DMS153 treated with DMSO at 0.1 percent for 48 hours (cell line): ENCODE measurements around the gene HCFC1R1.

Experiments used
- DNase-seq: peaks from one replicate; lab custom pipeline; 2025; ENCODE audit not compliant: unreplicated experiment; lab: John Stamatoyannopoulos, UW

HCFC1R1 gene

DNA sequence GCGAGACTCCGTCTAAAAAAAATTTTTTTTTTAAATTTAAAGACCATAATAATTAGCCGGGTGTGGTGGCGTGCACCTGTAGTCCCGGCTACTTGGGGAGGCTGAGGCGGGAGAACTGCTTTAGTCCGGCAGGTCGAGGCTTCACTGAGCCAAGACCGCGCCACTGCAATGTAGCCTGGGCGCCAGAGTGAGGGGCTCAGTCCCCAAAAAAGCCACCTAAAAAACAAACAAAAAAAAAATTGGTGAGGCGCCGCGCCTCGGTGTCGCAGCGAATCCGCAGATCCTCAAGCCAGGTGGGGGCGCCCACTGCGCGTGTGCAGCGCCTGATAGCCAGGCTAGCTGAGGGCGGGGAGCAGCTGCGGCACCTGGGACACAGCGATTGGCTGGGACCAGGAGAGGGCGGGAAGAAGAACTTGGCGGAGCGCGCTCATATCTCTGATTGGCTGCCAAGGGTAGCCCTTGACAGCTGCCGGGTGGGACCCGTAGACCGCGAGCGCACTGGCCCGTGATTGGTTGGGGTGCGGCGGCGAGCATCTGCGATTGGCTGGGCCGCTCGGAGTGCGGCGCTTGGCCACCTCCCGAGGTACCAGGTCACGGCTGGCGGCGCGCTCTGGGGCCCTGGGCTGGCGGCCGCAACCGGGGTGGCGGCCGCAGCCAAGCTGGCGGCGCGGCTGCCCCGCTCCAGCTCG is 20.0 kb downstream of the HCFC1R1 start:
- peak; percentile 98 for DNase-seq

DNA sequence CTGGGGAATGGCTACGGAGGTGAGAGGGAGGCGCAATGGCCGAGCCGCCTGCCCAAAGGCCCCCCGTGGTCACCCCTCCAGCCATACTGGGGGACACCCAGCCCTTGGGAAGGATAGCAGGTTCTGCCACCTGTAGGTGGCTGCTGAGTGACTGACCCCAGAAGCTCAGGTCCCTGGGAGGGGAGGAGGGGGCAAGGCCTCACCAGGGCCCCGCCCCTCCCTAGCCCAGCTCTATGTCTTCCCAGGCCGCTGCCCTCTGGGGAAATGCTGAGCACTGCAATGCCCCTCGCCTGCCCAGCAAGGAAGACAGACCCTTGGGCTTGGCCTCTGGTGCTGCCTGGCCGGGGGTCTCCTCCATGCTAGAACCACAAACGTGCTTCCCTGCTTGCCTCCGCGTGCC is 22.4 kb downstream of the HCFC1R1 start:
- no peak for DNase-seq

DNA sequence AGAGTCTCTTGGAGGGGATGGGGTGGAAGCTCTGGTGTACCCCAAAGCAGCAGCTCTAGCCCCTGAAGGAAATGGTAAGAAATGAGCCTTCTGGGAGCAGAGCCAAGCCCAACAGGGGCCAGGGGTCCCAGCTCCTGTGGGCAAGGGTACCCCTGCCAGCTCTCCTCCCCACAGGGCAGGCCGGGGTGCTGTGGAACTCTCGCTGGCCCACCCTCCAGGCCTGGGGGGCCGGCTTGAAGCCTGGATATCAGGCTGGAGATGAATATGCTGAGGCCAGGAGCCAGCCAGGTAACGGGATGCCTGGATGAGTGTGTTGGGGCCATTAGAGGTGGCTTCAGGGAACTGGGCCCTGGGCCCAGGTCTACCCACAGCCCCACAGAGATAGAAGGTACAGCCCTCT is 23.2 kb downstream of the HCFC1R1 start:
- DNase-seq: no peak

GRCh38 chr16:2999929-3000328 is 23.8 kb downstream of the HCFC1R1 start:
- no peak for DNase-seq

DNA sequence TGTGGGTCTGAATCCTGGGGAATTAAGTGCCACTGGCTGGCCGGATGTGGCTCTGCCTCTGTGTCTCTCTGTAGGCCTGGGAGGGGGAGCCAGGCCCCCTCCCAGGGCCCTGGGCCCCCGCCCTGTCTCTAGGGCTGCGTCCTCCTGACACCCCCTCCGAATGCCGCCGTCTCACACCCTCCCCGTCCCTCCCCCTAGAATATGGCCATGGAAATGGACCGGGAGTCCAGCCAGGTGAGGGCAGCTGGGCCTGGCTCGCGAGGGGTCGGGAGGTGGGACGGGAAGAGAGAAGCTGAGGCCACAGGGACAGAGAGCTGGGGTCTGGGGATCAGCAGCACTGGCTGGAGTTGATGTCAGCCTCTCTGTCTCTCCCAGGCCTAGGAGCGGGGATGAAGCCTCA is 27.4 kb downstream of the HCFC1R1 start:
- DNase-seq: no peak

DNA sequence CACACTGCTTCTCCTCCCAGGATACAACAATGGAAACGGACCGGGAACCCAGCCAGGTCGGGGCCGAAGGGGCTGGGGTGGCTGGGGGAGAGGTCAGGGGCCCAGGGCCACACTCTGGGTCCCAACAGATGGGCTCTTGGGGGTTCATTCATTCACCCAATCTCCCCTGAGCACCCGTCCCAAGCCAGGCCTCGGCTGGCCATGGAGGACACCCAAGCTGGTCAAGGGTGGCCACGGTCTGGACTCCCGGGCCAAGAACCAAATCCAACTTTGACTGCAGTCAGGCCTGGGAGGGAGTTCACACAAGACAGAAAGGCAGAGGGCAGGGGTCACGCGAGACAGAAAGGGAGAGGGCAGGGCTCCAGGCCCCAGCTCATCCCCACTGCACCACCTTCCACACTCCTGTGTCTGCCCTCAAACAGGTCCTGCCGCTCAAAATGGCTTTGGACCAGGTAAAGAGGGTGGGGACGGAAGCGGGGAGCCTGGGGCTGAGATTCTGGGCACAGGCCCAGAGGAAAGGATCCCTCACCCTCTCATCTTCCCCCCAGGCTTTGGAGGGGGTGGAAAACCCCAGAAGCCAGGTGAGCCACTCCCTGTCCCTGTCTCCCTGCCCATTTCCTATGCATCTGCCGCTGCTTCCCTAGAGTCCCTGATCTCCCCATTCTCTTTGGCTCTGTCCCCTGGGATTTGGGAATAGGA is 31.2 kb downstream of the HCFC1R1 start:
- DNase-seq: no peak

GRCh38 chr16:2991566-2992261 is 32.0 kb downstream of the HCFC1R1 start:
- no peak for DNase-seq

DNA sequence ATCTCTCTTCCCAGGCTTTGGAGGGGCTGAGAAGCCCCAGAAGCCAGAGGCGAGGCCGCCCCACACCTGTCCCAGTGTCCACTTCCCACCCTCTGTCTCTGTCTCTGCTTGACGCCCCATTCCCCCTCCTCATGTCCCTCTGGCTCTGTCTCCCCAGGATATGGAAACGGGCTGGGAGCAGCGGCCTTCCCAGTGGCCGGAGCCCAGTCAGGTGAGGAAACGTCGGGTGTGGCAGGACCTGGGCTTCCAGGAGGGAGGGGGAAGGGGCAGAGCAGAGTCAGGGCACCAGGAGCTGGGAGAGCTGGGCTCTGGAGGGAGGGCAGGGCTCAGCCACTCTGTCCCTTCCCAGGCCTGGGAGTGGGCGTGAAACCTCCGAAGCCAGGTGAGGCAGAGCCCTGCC is 32.9 kb downstream of the HCFC1R1 start:
- DNase-seq: no peak

GRCh38 chr16:2988590-2989099 is 35.1 kb downstream of the HCFC1R1 start:
- no peak for DNase-seq

DNA sequence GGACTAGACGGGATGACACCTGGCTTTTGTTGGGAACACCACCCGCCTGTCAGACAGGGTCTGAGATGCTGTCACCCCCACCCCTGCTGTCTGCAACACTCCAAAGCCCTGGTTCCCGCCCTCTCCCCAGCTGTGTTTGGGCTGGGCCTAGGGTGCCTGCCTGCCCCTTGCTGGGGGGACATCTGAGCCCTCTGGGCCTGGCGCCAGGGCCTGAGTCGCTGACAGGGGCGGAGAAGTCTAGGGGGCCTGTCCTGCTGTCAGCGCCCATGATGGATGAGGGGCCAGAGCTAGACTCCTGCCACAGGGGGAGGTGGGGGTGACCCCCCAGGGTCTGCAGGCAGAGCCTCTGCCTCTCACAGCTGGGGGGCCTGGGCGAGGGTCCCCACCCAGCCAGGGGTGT is 35.9 kb downstream of the HCFC1R1 start:
- DNase-seq: no peak

DNA sequence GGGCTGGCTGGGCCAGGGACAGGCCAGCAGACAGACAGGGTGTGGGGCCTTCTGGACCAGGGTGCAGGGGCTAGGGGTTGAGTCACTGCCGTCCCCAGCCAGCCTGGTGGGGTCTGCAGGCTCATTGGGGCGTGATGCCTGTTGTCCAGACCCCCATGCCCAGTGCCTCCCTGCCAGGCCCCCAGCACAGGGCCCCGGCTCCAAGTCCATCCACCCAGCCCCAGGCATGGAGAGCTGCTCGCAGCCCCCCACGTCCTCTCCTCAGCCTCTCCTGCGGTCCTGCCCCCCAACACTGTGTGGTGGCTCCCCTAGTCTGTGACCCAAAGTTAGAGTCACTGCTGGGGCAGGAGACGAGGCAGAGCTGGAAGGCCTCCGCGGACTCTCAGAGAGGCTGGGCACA is 36.5 kb downstream of the HCFC1R1 start:
- DNase-seq: no peak

GRCh38 chr16:2986623-2987188 is 37.0 kb downstream of the HCFC1R1 start:
- DNase-seq: no peak

GRCh38 chr16:2985893-2986355 is 37.8 kb downstream of the HCFC1R1 start:
- DNase-seq: no peak

- DNase-seq: no peak
These were observed 38.3 kb downstream of the HCFC1R1 start for GRCh38 chr16:2985462-2985861.

GRCh38 chr16:2983706-2984136 is 40.0 kb downstream of the HCFC1R1 start:
- peak; percentile 58 for DNase-seq

GRCh38 chr16:2982402-2982801 is 41.3 kb downstream of the HCFC1R1 start:
- no peak for DNase-seq

GRCh38 chr16:2981899-2982250 is 41.9 kb downstream of the HCFC1R1 start:
- DNase-seq: no peak

DNA sequence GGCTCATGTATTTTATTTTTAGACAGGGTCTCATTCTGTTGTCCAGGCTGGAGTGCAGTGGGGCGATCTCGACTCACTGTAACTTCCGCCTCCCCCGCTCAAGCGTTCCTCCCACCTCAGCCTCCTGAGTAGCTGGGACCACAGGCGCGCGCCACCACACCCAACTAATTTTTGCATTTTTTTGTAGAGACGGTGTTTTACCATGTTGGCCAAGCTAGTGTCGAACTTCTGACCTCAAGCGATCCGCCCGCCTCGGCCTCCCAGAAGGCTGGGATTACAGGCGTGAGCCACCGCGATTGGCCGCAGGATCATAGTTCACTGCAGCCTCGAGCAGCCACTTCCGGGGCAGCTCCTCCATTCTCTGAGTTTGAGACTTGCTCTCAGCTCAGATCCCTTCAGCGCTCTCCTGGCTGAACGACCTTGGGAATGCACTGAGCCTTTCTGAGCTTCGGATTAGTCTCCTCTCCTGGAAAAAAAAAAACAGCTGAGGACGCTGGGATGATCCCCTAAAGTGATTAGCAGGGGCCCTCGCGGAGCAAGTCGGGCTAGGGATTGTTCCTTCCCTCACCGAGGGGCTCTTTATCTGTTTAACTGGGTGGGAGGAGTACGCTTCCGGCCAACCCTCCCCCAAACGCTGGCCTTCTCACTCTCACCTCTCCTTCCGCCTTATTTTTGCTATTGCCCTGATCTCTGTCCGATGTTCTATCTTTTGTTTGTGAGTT is 42.4 kb downstream of the HCFC1R1 start:
- no peak for DNase-seq

GRCh38 chr16:2980227-2981176 is 43.2 kb downstream of the HCFC1R1 start, which contains the start of gene PKMYT1:
Gene PKMYT1 (minus strand): TSS chr16:2980446. CDS start chr16:2979657, 789 bp downstream.
- peak; percentile 82 for DNase-seq
